GM21576 (cell line): Measurements from ENCODE around the gene ZSWIM6.

Experiments used
- ATAC-seq: cut with Tn5 transposase; IDR thresholded peaks from one replicate; pipeline ENCODE4 v1.9.1; 2021; ENCODE audit warnings: mild to moderate bottlenecking, moderate library complexity; ENCODE audit not compliant: unreplicated experiment

The ZSWIM6 gene

GRCh38 chr5:61438298-61438970, 106.4 kb downstream of the ZSWIM6 start:
- ATAC-seq = no peak

GRCh38 chr5:61440086-61440485, 108.0 kb downstream of the ZSWIM6 start:
- ATAC-seq = no peak

DNA sequence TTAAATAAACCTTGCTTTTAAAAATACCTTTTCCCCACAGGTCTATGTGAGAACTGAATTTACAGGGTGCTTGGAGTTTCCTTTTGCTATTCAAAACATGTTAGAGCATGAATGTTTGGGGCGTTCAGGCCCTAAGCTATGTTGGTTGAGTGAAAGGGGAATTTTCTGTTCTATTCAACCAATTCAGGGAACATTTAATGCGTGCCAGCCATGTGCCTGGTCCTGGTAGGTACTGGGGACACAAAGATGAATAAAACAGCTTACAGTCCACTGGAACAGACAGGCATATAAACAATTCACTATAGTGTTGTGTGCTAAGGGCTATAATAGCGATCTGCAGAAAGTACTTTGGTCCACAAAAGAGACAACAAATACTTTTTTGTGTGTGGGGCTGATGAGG, 108.5 kb downstream of the ZSWIM6 start:
- ATAC-seq = no peak

- ATAC-seq = no peak
Measured at GRCh38 chr5:61441742-61442141, 109.7 kb downstream of the ZSWIM6 start.

- no peak for ATAC-seq
Measured at GRCh38 chr5:61447780-61448495, 115.9 kb downstream of the ZSWIM6 start.

GRCh38 chr5:61449804-61450492, 117.9 kb downstream of the ZSWIM6 start:
- ATAC-seq = no peak

GRCh38 chr5:61450493-61451279, 118.6 kb downstream of the ZSWIM6 start:
- no peak for ATAC-seq

- ATAC-seq = no peak
Measured at GRCh38 chr5:61455179-61456006, 123.3 kb downstream of the ZSWIM6 start.

DNA sequence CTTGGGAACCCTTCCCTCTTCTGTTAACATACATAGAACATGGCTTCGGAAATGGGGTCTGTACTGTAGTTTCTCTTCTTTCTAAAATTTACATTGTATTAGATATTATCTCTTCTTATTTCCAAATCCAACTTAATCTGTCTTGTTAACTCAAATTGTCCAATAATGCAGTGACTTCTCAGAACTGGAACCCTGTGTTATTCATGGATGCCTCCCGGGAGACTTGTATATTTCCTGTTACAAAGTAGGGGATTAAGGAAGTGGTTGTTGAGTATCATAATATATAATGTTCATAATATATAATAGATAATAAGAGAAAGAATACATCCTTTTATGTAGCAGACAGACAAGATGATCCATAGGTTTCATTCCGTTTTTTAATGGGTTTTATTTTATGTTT, 128.4 kb downstream of the ZSWIM6 start:
- no peak for ATAC-seq

DNA sequence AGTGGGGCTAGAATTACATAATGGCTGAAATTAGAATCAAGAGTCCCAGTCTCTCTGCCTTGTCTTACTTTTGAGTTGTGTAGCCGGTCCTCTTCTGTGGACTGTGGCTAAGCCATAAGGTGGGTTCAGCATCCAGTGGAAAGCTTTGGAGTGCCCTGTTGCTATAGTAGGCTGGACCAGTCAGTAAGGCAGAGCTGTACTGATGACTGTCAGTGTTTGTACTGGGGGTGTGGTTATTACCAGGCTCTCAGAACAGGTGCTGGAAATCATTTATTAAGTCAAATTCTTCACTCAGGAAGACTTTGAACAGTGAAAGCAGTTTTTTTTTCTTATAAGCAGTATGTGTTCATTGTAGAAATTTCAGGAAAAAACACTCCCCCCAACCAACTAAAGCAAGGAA, 129.4 kb downstream of the ZSWIM6 start:
- no peak for ATAC-seq

- ATAC-seq = no peak
Measured at GRCh38 chr5:61461926-61462325, 129.9 kb downstream of the ZSWIM6 start.

DNA sequence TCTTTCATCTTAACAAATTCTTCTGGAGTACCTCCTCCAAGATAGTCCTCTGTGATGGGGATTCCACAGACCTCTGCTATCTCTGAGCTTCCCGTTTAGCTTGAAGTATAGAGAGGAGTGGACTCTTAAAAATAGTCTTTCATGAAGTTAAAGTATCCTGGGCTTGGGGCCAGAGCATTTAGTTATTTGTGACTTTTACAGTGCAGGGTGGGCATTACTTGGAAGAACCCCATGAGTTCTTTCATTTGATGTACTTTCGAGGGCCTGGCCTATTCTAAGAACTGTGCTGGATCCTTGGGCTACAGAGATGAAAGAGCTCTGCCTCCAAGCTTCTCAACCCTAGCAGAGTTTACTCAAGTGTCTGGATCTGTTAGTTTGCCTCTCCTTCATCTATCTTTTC, 131.5 kb downstream of the ZSWIM6 start:
- ATAC-seq = no peak

GRCh38 chr5:61464512-61464911, 132.5 kb downstream of the ZSWIM6 start:
- ATAC-seq = no peak

GRCh38 chr5:61465066-61465465, 133.0 kb downstream of the ZSWIM6 start:
- ATAC-seq = no peak

GRCh38 chr5:61465496-61465895, 133.4 kb downstream of the ZSWIM6 start:
- no peak for ATAC-seq

- no peak for ATAC-seq
Measured at GRCh38 chr5:61466017-61466416, 134.0 kb downstream of the ZSWIM6 start.

DNA sequence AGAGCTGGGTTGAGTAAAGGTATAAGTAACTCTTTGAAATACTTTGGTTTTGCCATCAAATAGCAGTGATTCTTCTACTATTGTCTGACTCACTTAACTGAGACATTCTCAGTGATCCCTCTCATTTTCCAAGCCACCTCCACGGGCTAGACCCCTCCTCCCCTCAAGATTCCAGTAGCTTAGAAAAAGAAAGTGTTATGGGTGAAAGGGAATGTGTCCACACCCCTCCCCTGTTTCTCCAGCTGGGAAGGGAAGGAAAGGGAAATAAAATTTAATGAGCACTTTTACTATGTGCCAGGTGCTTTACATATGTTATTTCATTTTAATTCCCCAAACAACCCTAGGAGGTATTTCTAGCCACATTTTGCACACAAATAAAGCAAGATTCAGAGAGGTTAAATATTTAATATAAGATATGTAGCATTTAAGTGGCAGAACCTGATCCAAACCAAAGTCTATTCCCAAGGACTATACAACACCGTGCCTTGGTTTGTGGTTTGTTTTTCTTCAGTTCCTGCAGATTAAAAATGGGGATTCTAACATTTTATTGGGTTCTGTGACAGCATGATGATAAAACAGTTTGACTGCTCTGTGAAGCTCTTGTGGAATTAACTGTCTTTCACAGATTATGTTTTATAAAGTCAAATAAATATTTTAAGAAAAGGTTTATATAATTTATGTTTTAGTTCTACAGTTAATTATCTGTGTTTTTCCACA, 135.9 kb downstream of the ZSWIM6 start:
- no peak for ATAC-seq

GRCh38 chr5:61468483-61468865, 136.4 kb downstream of the ZSWIM6 start:
- ATAC-seq = no peak

DNA sequence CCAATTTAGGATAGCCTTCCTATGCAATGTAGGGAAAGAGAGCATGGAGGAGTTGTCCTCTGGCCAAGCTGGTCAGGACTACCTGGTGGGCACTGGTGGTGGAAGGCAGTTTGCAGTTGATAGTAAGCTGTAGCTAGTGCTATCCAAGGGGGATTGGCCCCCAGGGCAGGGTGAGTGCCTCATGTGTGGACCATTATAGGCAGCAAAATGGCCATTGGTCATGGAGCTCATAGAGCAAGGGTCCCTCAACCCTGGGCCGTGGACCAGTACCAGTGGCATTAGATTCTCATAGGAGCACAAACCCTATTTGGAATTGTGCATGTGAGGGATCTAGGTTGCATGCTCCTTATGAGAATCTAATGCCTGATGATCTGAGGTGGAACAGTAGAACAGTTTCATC, 139.3 kb downstream of the ZSWIM6 start:
- ATAC-seq = no peak
